ENCODE data around the gene MAN1A2.
"Not testable (repeated sequence)": the region's sequence is repeated elsewhere in the genome, so short reads cannot be mapped to it uniquely, and the experiment has no call there.

Gene MAN1A2

GRCh38 chr1:117324357-117324756 is 42.9 kb upstream of the MAN1A2 start (continued):
- no peak for TF ChIP-seq ZNF248 (tag by site-specific recombination; IDR thresholded peaks at IDR 0.05)
- no peak for TF ChIP-seq ZNF513 (tag by site-specific recombination; IDR thresholded peaks at IDR 0.05)
- TF ChIP-seq ZNF510 (tag by site-specific recombination; IDR thresholded peaks at IDR 0.05; ENCODE audit: insufficient replicate concordance): no peak
- TF ChIP-seq ZNF416 (tag by site-specific recombination; IDR thresholded peaks at IDR 0.05): no peak
- TF ChIP-seq HOXD13 (CRISPR knock-in tag; IDR thresholded peaks at IDR 0.05; ENCODE audit: borderline replicate concordance): no peak
- no peak for TF ChIP-seq ZNF529 (tag by site-specific recombination; IDR thresholded peaks at IDR 0.05; ENCODE audit: insufficient replicate concordance)

DNA sequence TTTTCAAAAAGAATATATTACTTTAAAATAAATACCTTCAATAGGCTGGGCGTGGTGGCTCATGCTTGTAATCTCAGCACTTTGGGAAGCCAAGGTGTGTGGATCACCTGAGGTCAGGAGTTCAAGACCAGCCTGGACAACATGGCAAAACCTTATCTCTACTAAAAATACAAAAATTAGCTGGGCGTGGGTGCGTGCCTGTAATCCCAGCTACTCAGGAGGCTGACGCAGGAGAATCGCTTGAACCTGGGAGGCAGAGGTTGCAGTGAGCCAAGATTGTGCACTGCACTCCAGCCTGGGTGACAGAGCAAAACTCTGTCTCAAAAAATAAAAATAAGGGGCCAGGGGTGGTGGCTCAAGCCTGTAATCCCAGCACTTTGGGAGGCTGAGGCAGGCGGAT is 41.2 kb upstream of the MAN1A2 start:
- H3K4me3 ChIP-seq (ENCODE audit: low read depth, low read length); H3K9me3 ChIP-seq (ENCODE audit: control insufficient read depth, insufficient read depth, low read depth, low read length); H3K36me3 ChIP-seq (ENCODE audit: control insufficient read depth in 2 of 2, insufficient read depth in 1 of 2, low read length in 2 of 2); H3K27ac ChIP-seq (ENCODE audit: extremely low read depth, low read depth, low read length); POLR2A ChIA-PET; H3K4me1 ChIP-seq (ENCODE audit: control insufficient read depth, insufficient read depth, low read length): not testable (repeated sequence)
- CTCF ChIA-PET: interaction anchor here (1.4 kb wide), 1 partner anchor 42 kb away, joined by 12 read pairs; no protein-coding TSS in a partner anchor

DNA sequence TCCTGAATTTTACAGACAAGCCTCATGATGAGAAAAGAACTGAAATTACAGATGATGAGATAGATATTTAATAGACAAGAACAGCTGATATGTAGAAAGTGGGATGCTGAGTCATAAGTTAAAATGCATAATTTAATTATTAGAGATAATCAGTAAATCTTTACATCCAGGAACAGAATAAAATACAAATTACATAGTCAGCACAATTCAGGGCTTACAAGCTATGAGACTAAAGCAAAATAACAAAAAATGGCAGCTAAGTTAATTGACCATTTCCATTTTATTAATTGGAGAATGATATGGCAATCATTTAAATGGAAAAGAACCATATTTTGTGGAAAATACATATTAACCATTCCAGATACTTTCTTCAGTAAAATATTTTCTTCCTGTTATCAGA is 40.2 kb upstream of the MAN1A2 start:
- no peak overlapping the region for H3K4me3 ChIP-seq (ENCODE audit: low read depth, low read length)
- TF ChIP-seq ZBTB17 (tag by site-specific recombination; IDR thresholded peaks at IDR 0.05): no peak
- no peak overlapping the region for H3K27ac ChIP-seq (ENCODE audit: extremely low read depth, low read depth, low read length)
- no peaks in the 10 kb centered on the region for H3K36me3 ChIP-seq (ENCODE audit: control insufficient read depth in 2 of 2, insufficient read depth in 1 of 2, low read length in 2 of 2)
- ChIA-PET CTCF (interaction anchor here (1.4 kb wide), 1 partner anchor 208 kb away, joined by 3 read pairs; no protein-coding TSS in a partner anchor), POLR2A (no interaction called here)
- H3K9me3 ChIP-seq (ENCODE audit: control insufficient read depth, insufficient read depth, low read depth, low read length): no peaks in the 10 kb centered on the region
- no peaks in the 10 kb centered on the region for H3K4me1 ChIP-seq (ENCODE audit: control insufficient read depth, insufficient read depth, low read length)

- H3K4me3 ChIP-seq (ENCODE audit: low read depth, low read length): no peak overlapping the region
- no peaks in the 10 kb centered on the region for H3K36me3 ChIP-seq (ENCODE audit: control insufficient read depth in 2 of 2, insufficient read depth in 1 of 2, low read length in 2 of 2)
- ChIA-PET CTCF (interaction anchor here (1.2 kb wide), 1 partner anchor 199 kb away, joined by 3 read pairs; no protein-coding TSS in a partner anchor), POLR2A (no interaction called here)
- no peak overlapping the region; the same call in 1 of the 2 replicates for H3K27ac ChIP-seq (ENCODE audit: extremely low read depth, low read depth, low read length)
- peaks cover 10% of the 10 kb centered on the region; the same call in 1 of the 2 replicates for H3K4me1 ChIP-seq (ENCODE audit: control insufficient read depth, insufficient read depth, low read length)
- H3K9me3 ChIP-seq (ENCODE audit: control insufficient read depth, insufficient read depth, low read depth, low read length): no peaks in the 10 kb centered on the region
- TF ChIP-seq ZNF416 (tag by site-specific recombination; IDR thresholded peaks at IDR 0.05): no peak
- TF ChIP-seq OSR2 (tag by site-specific recombination; IDR thresholded peaks at IDR 0.05): peak; percentile 31; the same call in 1 of the 2 replicates
- TF ChIP-seq ZNF623 (tag by site-specific recombination; IDR thresholded peaks at IDR 0.05): no peak
- TF ChIP-seq TRIM28 (IDR thresholded peaks at IDR 0.05; ENCODE audit: borderline replicate concordance, low read length): 0 out of 2 replicates have a peak, but pooled peaks have one; percentile 32
- no peak for TF ChIP-seq ZNF76 (tag by site-specific recombination; IDR thresholded peaks at IDR 0.05; ENCODE audit: borderline replicate concordance, low read depth)
- no peak for TF ChIP-seq PATZ1 (tag by site-specific recombination; IDR thresholded peaks at IDR 0.05)
- 0 out of 2 replicates have a peak, but pooled peaks have one; percentile 25 for TF ChIP-seq SCRT1 (tag by site-specific recombination; IDR thresholded peaks at IDR 0.05; ENCODE audit: borderline replicate concordance)
- no peak for TF ChIP-seq ZNF426 (tag by site-specific recombination; IDR thresholded peaks at IDR 0.05)
- no peak for TF ChIP-seq TCF7L2 (IDR thresholded peaks at IDR 0.05; ENCODE audit: borderline replicate concordance, low read depth, low read length)
- TF ChIP-seq, protein P1, sequence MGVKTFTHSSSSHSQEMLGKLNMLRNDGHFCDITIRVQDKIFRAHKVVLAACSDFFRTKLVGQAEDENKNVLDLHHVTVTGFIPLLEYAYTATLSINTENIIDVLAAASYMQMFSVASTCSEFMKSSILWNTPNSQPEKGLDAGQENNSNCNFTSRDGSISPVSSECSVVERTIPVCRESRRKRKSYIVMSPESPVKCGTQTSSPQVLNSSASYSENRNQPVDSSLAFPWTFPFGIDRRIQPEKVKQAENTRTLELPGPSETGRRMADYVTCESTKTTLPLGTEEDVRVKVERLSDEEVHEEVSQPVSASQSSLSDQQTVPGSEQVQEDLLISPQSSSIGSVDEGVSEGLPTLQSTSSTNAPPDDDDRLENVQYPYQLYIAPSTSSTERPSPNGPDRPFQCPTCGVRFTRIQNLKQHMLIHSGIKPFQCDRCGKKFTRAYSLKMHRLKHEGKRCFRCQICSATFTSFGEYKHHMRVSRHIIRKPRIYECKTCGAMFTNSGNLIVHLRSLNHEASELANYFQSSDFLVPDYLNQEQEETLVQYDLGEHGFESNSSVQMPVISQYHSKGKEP (tag by site-specific recombination; IDR thresholded peaks at IDR 0.05): peak; percentile 82
- TF ChIP-seq WT1 (tag by site-specific recombination; IDR thresholded peaks at IDR 0.05): no peak
- TF ChIP-seq ZNF548 (tag by site-specific recombination; IDR thresholded peaks at IDR 0.05): no peak
- TF ChIP-seq ZNF843 (tag by site-specific recombination; IDR thresholded peaks at IDR 0.05): 0 out of 2 replicates have a peak, but pooled peaks have one; percentile 17
- TF ChIP-seq, protein P2, sequence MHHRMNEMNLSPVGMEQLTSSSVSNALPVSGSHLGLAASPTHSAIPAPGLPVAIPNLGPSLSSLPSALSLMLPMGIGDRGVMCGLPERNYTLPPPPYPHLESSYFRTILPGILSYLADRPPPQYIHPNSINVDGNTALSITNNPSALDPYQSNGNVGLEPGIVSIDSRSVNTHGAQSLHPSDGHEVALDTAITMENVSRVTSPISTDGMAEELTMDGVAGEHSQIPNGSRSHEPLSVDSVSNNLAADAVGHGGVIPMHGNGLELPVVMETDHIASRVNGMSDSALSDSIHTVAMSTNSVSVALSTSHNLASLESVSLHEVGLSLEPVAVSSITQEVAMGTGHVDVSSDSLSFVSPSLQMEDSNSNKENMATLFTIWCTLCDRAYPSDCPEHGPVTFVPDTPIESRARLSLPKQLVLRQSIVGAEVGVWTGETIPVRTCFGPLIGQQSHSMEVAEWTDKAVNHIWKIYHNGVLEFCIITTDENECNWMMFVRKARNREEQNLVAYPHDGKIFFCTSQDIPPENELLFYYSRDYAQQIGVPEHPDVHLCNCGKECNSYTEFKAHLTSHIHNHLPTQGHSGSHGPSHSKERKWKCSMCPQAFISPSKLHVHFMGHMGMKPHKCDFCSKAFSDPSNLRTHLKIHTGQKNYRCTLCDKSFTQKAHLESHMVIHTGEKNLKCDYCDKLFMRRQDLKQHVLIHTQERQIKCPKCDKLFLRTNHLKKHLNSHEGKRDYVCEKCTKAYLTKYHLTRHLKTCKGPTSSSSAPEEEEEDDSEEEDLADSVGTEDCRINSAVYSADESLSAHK (tag by site-specific recombination; IDR thresholded peaks at IDR 0.05): peak; percentile 74
- TF ChIP-seq ZXDB (tag by site-specific recombination; IDR thresholded peaks at IDR 0.05): peak; percentile 26; the same call in 1 of the 2 replicates
Observed at GRCh38 chr1:117335376-117336086, 31.7 kb upstream of the MAN1A2 start.
